RWPE1 (cell line): ENCODE measurements around the gene PYDC2.

Source experiments
- CTCF ChIA-PET: fragments of 350-600 bp; sonication (Branson Sonifier 250); formaldehyde crosslinking; extraction: SDS; loops from one replicate; lab custom pipeline; 2021; lab: Yijun Ruan, JAX
- POLR2A ChIA-PET: fragments of 400-600 bp; formaldehyde crosslinking; extraction: SDS; loops from one replicate; lab custom pipeline; 2020; ENCODE audit warnings: antibody characterized with exemption; ENCODE audit not compliant: low non-redundant PET; lab: Yijun Ruan, JAX
- DNase-seq: peaks from one replicate; pipeline ENCODE4 v3.0.0; 2012; ENCODE audit warnings: low spot score
- H3K27ac ChIP-seq: fragments of 450-650 bp; 2 replicates; pipeline ENCODE4 v1.5.1; 2017
- TF ChIP-seq, protein P1 (sequence below): fragments of 450-650 bp; conservative IDR thresholded peaks from 2 replicates; pipeline ENCODE4 v1.5.1; 2017; ENCODE audit warnings: low read depth, mild to moderate bottlenecking

PYDC2 gene

DNA sequence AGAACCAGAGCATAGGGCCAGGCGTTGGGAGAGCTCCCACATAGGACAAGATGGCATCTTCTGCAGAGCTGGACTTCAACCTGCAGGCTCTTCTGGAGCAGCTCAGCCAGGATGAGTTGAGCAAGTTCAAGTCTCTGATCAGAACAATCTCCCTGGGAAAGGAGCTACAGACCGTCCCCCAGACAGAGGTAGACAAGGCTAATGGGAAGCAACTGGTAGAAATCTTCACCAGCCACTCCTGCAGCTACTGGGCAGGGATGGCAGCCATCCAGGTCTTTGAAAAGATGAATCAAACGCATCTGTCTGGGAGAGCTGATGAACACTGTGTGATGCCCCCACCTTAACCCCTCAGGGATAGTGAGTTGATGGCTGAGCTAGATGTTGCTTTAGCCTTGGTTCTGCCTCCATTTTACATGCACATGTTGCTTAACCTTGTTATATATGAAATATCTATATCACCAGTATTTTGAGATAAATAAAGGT, at the start of gene PYDC2:
PYDC2 (plus strand) TSS at position 51 of the 483 bp plus-strand sequence; CDS start at position 51, 0 bp downstream.
- CTCF ChIA-PET: no interaction called here
- H3K27ac ChIP-seq: no peak within 1 kb of the TSS
- POLR2A ChIA-PET: no interaction called here
- TF ChIP-seq, protein P1, sequence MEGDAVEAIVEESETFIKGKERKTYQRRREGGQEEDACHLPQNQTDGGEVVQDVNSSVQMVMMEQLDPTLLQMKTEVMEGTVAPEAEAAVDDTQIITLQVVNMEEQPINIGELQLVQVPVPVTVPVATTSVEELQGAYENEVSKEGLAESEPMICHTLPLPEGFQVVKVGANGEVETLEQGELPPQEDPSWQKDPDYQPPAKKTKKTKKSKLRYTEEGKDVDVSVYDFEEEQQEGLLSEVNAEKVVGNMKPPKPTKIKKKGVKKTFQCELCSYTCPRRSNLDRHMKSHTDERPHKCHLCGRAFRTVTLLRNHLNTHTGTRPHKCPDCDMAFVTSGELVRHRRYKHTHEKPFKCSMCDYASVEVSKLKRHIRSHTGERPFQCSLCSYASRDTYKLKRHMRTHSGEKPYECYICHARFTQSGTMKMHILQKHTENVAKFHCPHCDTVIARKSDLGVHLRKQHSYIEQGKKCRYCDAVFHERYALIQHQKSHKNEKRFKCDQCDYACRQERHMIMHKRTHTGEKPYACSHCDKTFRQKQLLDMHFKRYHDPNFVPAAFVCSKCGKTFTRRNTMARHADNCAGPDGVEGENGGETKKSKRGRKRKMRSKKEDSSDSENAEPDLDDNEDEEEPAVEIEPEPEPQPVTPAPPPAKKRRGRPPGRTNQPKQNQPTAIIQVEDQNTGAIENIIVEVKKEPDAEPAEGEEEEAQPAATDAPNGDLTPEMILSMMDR: no peak
- no peak for DNase-seq

DNA sequence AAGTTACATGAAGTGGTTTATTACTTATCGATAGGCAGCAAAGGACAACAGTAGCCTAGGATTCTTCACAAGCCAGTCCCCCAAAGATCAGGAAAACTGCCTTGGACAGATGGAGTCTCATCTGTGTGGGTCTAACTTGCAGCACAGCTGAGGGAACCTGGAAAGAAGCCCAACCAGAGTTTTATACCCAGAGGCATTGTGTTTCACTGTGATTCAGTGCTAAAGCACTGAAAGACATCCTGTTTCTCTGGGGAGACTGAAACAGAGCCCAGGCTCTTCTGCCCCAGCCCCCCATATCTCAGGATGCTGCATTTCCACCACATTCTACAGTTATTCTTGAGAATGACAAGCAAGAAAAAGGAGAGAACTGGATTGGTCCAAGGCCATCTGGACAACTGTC, 48.2 kb upstream of the PYDC2 start:
- TF ChIP-seq, protein P1: no peak
- POLR2A ChIA-PET: no interaction called here
- DNase-seq: peak; percentile 45
- CTCF ChIA-PET: no interaction called here
- H3K27ac ChIP-seq: no peak overlapping the region

DNA sequence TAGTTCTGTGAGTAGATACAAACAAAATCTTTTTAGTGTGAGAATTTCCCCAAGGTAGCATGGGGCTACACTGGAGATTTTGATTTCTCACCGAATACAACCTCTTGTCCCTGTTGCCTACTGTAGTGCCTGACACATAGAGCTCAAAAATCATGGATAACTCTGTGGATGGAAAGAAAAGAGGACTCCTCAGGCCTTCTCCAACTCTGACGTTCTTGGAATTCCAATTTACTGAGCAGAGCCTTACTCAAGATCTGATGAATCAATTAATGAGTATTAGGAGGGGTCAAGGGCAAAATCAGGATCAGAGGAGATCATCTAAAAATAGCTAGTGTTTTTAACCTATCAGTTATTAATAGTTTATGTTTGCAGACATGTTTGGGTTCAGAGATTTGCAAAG, 46.7 kb upstream of the PYDC2 start:
- no peak overlapping the region for H3K27ac ChIP-seq
- POLR2A ChIA-PET: no interaction called here
- TF ChIP-seq, protein P1: no peak
- DNase-seq: no peak
- CTCF ChIA-PET: interaction anchor here (0.5 to 1.2 kb wide), 4 partner anchors 300 to 1030 kb away, joined by 3 to 5 read pairs (median 4); no protein-coding TSS in a partner anchor

DNA sequence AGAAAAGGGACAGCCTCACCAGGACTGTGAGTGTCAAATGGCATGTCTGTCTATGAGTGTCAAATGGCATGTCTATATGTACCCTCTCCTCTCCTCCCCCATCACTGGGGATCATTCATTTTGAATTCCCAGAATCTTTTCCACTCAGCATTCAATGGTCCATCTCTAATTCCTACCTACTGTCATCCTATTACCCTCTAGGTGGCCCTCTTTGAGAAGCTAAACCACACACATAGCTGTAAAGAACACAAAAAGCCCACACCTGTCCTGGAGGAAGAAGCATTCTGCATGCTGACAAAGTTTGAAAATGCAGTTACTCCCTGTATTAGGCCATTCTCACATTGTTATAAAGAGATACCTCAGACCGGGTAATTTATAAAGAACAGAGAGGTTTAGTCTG, 46.2 kb upstream of the PYDC2 start:
- CTCF ChIA-PET: interaction anchor here (0.5 to 0.7 kb wide), 2 partner anchors 300 to 530 kb away, joined by 3 to 5 read pairs; no protein-coding TSS in a partner anchor
- no peak for DNase-seq
- TF ChIP-seq, protein P1: no peak
- POLR2A ChIA-PET: no interaction called here
- H3K27ac ChIP-seq: no peak overlapping the region

DNA sequence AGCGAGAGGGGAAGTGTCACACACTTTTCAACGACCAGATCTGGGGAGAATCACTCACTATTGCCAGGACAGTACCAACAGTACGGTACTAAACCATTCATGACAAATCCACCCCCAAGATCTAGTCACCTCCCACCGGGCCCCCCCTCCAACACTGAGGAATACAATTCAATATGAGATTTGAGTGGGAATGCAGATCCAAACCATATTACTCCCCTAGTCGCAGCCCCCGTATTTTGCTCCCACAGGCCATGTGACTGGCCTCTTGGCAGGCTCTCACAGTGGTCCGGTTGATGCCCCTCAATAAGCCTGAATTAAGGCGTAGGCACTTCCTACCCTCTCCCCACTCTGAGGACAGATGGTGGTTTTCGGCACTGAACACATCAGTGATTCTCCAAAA, 45.4 kb upstream of the PYDC2 start:
- no peak overlapping the region for H3K27ac ChIP-seq
- no peak for DNase-seq
- TF ChIP-seq, protein P1: no peak
- ChIA-PET POLR2A (no interaction called here), CTCF (no interaction called here)

DNA sequence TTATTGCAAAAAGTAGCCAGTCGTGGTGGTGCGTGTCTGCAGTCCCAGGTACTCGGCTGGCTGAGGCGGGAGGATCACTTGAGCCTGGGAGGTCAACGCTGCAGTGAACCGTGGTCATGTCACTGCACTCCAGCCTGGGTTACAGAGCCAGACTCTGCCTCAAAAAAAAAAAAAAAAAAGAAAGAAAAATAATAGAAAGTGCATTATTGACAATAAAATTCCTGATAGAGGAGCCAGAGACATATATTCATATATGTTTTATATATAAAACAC, 43.6 kb upstream of the PYDC2 start:
- ChIA-PET CTCF (no interaction called here), POLR2A (no interaction called here)
- no peak overlapping the region for H3K27ac ChIP-seq
- DNase-seq: no peak
- TF ChIP-seq, protein P1: no peak
